HG02798 (cell line): ENCODE measurements around the gene LDLRAP1.
"Not testable (repeated sequence)": the region's sequence is repeated elsewhere in the genome, so short reads cannot be mapped to it uniquely, and the experiment has no call there.

Experiments used
- ATAC-seq: cut with Tn5 transposase; IDR thresholded peaks from one replicate; pipeline ENCODE4 v1.9.1; 2021; ENCODE audit warnings: mild to moderate bottlenecking; ENCODE audit not compliant: unreplicated experiment, poor library complexity

LDLRAP1 gene

GRCh38 chr1:25599969-25600610 is 56.7 kb downstream of the LDLRAP1 start:
- no peak for ATAC-seq

- not testable (repeated sequence) for ATAC-seq
Observed at GRCh38 chr1:25600971-25601699, 57.7 kb downstream of the LDLRAP1 start.

GRCh38 chr1:25603779-25604538 is 60.6 kb downstream of the LDLRAP1 start:
- ATAC-seq, result not testable (repeated sequence)

GRCh38 chr1:25607123-25607522 is 63.7 kb downstream of the LDLRAP1 start:
- ATAC-seq, result no peak

- ATAC-seq, result peak; percentile 59
Observed at GRCh38 chr1:25608488-25609178, 65.2 kb downstream of the LDLRAP1 start.

- ATAC-seq, result no peak
Observed at GRCh38 chr1:25609921-25610320, 66.5 kb downstream of the LDLRAP1 start.

GRCh38 chr1:25610822-25611630 is 67.6 kb downstream of the LDLRAP1 start:
- ATAC-seq, result no peak

GRCh38 chr1:25611843-25612242 is 68.4 kb downstream of the LDLRAP1 start:
- no peak for ATAC-seq

GRCh38 chr1:25612421-25612820 is 69.0 kb downstream of the LDLRAP1 start:
- no peak for ATAC-seq

GRCh38 chr1:25613091-25613490 is 69.7 kb downstream of the LDLRAP1 start:
- ATAC-seq, result no peak

- no peak for ATAC-seq
Observed at GRCh38 chr1:25614501-25615171, 71.2 kb downstream of the LDLRAP1 start.

GRCh38 chr1:25615172-25615541 is 71.8 kb downstream of the LDLRAP1 start:
- no peak for ATAC-seq

GRCh38 chr1:25615563-25616094 is 72.2 kb downstream of the LDLRAP1 start:
- ATAC-seq, result no peak

- ATAC-seq, result peak; percentile 76
Observed at GRCh38 chr1:25616095-25616986, 72.9 kb downstream of the LDLRAP1 start, which contains the start of gene MAN1C1. Gene MAN1C1, plus strand, starts transcription at chr1:25616791. Its CDS starts 1,007 bp downstream, at chr1:25617798.

- ATAC-seq, result no peak
Observed at GRCh38 chr1:25616987-25617624, 73.7 kb downstream of the LDLRAP1 start.

- ATAC-seq, result no peak
Observed at GRCh38 chr1:25617625-25618432, 74.4 kb downstream of the LDLRAP1 start.

- ATAC-seq, result no peak
Observed at GRCh38 chr1:25618433-25618808, 75.0 kb downstream of the LDLRAP1 start.
